Hippocampal formation (tissue), 2 donors: Measurements from ENCODE around the gene SLC17A9.

Source experiments
- DNase-seq, 2 donors: peaks; one replicate each; lab custom pipeline; 2025; lab: John Stamatoyannopoulos, UW

The SLC17A9 gene

GRCh38 chr20:63003546-63003945 is 51.0 kb downstream of the SLC17A9 start:
- no peak for DNase-seq

- DNase-seq = no peak
Measured at GRCh38 chr20:63004607-63005364, 52.3 kb downstream of the SLC17A9 start.

DNA sequence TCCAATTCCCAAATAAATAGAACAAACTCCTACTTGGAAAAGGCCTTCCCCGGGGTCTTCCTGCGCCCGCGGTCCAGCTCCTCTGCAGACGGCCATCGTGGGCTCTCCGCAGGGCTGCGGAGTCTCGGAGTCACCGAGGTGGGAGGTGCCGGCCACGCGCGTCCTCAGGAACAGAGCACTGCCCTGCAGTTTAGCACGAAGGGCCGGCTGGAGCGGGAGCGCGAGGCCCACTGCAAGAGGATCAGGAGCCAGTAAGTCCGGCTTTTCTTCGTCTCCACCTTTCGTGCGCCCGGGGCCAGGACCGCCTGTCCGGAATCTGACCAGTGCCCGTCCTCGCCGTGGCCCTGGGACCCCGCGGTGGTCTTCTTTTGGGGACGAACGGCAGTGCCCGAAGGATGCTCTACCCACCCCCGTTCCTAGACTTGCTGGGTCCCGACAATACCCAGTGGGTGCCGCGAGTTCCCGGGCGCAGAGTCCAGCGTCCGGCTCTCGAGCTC is 52.9 kb downstream of the SLC17A9 start:
- DNase-seq = no peak

DNA sequence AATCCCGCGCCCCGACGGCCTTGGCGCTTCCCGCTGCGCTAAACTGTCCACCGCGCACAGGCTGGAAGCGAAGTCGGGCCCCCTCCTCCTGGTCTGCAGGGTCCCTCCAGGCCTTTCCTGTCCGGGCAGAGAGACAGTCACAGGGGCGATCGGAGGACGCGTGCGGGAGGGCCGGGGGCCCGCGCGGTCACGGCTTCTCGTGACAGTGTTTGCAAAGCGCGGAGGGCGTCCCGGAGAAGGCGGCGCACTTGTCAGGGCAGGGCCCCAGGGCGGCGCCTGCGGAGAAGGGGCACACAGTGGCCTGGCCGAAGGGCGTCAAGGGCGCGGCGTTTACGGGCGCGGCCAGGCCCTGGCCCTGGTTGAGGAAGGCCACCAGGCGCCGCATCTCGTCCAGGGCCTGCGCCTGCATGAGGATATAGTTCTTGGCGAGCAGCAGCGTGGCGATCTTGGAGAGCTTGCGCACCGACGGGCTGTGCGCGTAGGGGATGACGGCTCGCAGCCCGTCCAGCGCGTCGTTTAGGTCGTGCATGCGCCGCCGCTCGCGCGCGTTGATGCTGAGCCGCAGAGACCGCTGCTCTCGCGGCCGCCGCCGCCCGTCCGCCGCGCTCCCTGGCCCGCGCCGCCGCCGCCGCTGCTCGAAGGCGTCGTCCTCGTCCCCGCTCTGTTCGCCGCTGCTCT is 53.5 kb downstream of the SLC17A9 start:
- no peak for DNase-seq

GRCh38 chr20:63006540-63007359 is 54.2 kb downstream of the SLC17A9 start, which contains the start of gene BHLHE23:
BHLHE23 (minus strand) TSS chr20:63006964; CDS start chr20:63006774, 190 bp downstream.
- DNase-seq = no peak

DNA sequence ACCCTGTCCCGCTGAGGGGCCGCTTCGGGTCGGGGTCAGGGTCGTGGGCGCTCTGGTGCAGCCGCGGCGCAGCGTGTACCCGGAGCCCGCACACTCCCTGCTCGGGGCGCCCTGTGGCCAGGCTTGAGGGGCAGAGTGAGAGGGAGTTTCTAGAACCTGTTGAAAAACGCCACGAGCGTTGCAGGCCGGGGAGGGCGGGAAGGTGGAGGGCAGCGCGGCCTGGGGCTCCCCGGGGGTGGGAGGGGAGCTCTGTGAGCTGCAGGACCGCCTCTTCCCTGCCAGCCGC is 54.8 kb downstream of the SLC17A9 start:
- no peak for DNase-seq

GRCh38 chr20:63007646-63008488 is 55.4 kb downstream of the SLC17A9 start:
- DNase-seq = no peak

- no peak for DNase-seq
Measured at GRCh38 chr20:63008541-63009044, 56.1 kb downstream of the SLC17A9 start.

DNA sequence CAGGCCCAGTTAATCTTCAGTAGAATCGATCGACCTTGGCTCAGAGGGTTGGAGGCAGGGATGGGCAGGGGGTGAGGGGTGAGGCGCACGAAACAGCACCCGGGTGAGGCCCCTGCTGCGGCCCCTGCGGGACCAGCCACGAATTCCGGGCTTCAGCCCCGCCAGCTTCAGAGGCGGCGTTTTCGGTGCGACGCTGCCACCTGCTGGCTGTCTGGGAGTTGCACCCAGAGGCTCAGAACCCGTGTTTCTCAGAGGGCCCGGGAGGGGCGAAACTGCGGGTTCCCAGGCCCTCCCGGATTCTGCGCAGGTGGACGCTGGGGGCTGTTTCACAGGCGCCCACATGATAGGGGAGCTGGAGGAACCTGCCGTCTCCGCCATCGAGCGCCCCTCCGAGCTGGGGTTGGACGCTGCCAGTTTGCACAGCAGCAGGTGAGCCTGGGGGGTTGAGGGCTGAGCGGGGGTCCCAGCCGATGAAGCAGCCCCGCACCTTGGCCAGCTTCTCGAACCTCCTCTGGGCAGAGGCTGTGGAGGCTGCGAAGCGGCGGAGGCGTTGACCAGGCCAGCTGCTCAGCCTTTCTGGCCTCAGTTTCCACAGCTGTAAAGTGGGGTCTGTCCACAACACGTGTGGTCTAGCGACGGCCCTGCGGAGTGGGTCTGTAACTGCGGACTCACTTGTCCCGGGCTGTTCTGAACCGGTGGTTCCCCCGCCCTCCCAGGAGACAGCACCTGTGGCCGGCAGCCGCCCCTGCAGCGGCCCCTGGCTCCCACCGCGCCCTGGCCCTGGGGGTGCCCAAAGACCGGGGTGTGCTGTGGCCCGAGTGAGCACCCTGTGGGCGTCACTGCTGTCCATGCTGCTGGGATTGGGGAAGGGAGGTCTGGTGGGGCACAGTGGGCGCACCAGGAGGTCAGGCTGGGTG is 56.8 kb downstream of the SLC17A9 start:
- DNase-seq = peak; percentile 29 to 46

DNA sequence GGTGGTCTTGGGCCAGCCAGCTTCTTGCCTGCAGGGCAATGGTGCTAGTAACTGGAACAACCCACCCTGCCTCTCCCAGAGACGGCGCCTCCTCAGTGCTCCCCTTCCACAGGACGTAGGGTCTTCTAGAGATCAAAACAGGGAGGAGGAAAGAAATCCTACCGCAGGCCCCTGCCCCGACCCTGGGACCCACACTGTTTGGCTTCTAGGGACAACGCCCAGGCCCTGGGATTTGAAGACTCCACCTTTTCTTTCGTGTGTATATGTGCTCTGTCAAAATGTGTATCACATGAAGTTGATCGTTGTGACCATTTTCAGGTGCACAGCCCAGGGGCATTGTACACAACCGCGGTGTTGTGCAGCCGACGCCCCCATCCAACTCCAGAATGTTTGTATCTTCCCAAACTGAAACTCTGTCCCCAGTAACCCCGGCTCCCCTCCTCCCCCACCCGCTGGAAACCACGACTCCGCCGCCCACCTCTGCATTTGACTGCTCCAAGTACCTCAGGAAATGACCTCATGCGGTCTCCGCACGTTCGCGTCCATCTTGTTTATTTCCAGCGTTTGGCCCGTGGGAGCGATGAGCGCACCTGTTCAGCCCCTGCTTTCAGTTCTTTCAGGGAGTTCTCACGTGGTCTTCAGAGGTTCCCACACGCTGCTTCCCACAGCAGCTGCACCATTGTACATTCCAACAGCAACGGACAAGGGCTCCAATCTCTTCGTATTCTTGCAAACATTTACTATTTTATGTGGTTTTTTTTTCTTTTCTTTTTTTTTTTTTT is 57.7 kb downstream of the SLC17A9 start:
- no peak for DNase-seq

GRCh38 chr20:63011798-63012197 is 59.3 kb downstream of the SLC17A9 start:
- DNase-seq = no peak

DNA sequence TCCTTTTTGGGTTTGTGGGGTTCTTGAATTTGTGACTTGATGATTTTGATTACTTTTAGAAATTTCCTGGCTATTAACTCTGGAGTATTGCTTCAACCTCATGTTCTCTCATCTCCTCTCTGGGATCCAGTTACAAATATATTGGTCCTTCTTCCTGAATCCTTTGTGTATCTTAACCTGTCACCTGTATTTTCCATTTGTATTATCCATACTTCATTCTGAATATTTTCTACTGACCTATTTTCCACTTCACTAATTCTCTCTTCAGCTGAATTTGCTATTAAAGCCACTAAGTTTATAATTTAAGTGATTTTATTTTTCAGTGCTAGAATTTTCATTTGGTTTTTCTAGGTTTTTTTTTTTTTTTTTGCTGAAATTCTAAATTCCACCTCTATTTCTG is 60.7 kb downstream of the SLC17A9 start:
- no peak for DNase-seq

DNA sequence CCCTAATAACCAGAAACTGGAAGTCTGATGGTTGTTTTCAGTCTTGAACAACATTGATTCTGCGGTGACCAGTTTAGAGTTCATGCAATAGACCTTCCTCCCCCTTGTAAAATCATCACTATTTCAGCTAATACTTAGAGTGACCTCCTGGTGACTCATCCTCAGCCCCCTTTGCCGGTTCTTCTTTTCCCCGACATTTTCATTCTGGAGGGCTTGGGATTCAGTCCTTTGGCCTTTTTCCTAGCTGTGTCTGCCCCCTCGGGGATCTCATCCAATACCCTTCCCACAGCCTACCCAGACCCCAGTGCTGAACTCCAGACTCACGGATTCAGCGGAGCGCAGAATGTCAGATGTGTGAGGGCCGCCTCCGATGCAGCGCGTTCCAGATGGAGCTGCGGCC is 61.8 kb downstream of the SLC17A9 start:
- no peak for DNase-seq

DNA sequence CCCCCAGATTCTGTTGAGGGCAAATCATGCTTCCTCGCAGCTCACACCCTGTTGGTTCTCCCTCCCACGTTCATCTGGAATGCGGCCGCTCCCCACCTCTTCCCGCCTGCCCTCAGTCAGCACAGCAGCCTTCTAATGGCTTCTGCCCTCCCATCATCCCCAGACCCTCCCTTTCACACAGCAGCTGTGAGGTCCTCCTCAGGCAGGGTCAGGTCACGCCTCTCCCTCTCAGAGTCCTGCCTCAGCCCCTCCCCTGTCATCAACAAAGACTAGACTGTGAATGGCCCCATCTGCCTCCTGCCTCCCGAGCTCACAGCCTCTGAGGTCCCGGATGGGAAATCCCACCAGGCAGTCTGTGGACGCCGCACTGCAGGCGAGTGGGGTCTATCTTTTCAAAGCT is 62.2 kb downstream of the SLC17A9 start:
- no peak for DNase-seq

DNA sequence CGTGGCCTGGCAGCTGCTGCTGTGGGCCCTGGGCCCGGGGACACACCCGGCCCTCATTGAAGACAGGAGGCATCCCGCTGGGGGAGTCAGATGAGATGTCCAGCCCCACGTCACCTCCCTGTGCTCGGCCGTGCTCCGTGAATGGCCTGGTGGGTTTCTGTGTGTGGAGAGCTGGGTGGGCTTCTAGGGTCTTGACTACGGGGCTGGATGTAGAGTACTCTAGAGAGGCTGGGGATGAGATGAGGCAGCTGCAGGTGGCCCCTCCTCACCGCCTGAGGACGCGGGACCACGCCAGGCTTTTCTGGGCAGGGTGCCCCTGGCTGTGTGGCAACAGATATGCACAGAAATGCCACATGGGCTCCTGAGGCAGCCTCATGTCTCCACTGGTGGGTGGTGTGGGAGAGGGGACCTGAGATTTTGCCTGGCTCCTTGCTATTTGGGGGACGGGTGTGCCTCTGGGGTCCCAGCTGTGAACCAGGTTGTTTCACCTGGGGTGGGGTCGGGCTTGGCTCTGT is 62.7 kb downstream of the SLC17A9 start:
- no peak for DNase-seq

GRCh38 chr20:63015662-63016361 is 63.3 kb downstream of the SLC17A9 start:
- DNase-seq = no peak

DNA sequence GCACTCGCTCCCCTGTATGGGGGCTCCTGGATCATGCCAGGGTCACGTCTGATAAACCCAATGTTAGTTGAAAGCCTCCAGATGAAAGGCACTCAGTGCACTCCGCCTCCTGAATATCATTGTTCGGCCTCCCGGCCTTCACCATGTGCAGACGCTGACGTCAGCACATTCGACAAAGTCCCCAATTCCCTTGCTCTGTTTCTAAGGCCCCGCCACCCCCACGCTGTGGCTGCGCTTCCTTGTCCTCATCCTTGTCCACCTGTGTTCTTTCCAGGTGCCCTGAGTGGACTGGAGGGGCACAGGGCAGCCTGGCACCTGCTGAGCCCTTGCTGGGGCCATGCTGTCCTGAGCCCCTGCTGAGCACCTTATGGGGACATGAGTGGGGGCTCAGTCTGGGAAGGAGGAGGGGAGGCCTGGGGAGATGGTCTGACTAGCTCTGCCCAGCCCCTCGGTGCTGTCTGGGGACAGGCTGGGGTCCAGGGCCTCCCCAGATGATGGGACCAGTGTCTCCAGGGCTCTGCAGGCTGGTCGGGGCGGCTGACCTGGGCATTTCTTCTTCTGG is 64.1 kb downstream of the SLC17A9 start:
- DNase-seq = no peak

DNA sequence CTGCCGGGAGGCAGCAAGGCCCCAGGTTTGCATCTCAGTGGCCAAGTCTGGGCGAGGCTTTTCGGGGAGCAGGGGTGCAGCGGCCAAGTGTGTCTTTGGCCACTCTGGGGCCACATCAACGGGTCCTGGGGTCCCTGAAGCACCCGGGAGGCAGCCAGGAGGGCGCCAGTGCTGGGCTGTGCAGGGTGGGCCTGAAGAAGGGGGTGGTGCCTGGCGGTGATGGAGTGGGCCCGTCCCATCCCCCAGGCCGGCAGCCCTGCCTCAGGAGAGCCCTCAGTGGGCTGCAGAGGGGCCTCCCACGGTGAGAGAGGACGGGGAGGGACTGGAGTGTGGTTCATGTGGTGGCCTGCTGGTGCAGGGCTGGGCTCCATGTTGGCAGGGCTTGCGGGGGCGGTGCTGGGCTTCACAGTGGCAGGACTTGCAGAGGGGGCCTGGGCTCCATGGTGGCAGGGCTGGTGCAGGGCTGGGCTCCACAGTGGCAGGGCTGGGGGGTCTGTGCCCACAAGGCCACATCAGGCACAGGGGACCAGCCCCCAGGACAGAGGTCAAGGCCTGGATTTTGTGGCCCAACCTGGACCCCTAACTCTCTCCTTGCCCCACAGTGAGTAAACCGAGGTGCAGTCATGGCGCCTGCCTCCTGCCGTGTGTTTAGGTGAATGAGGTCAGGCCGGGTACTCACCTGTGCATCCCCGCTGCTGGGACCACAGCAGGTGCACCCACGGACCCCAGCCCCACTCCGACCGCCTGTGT is 64.7 kb downstream of the SLC17A9 start:
- no peak for DNase-seq
